HG02884 (cell line): ENCODE data around the gene UTP20.

ENCODE experiments used
- ATAC-seq: cut with Tn5 transposase; IDR thresholded peaks from one replicate; pipeline ENCODE4 v1.9.1; 2021; ENCODE audit warnings: mild to moderate bottlenecking, moderate library complexity; ENCODE audit not compliant: unreplicated experiment

UTP20 gene

GRCh38 chr12:101280006-101280505 lies at the start of gene UTP20:
Gene UTP20, plus strand, starts transcription at chr12:101280105. Its CDS starts 178 bp downstream, at chr12:101280283.
- ATAC-seq = peak; percentile 99

- no peak for ATAC-seq
Observed at GRCh38 chr12:101230547-101230946, 49.4 kb upstream of the UTP20 start.

GRCh38 chr12:101231636-101232035 lies 48.3 kb upstream of the UTP20 start:
- no peak for ATAC-seq

GRCh38 chr12:101235686-101236085 lies 44.2 kb upstream of the UTP20 start:
- no peak for ATAC-seq

GRCh38 chr12:101238306-101238705 lies 41.6 kb upstream of the UTP20 start:
- no peak for ATAC-seq

- ATAC-seq = no peak
Observed at GRCh38 chr12:101238800-101239329, 41.0 kb upstream of the UTP20 start.

- no peak for ATAC-seq
Observed at GRCh38 chr12:101243074-101243473, 36.8 kb upstream of the UTP20 start.

- ATAC-seq = no peak
Observed at GRCh38 chr12:101243616-101244015, 36.3 kb upstream of the UTP20 start.

GRCh38 chr12:101256266-101256665 lies 23.6 kb upstream of the UTP20 start:
- ATAC-seq = no peak

- ATAC-seq = no peak
Observed at GRCh38 chr12:101257357-101257756, 22.5 kb upstream of the UTP20 start.

GRCh38 chr12:101267111-101267510 lies 12.8 kb upstream of the UTP20 start:
- no peak for ATAC-seq

GRCh38 chr12:101276433-101276832 lies 3.5 kb upstream of the UTP20 start:
- no peak for ATAC-seq

GRCh38 chr12:101277443-101277842 lies 2.5 kb upstream of the UTP20 start:
- no peak for ATAC-seq

GRCh38 chr12:101287357-101287756 lies 7.5 kb downstream of the UTP20 start:
- ATAC-seq = no peak

GRCh38 chr12:101297661-101298060 lies 17.8 kb downstream of the UTP20 start:
- no peak for ATAC-seq

GRCh38 chr12:101298426-101298825 lies 18.5 kb downstream of the UTP20 start:
- no peak for ATAC-seq

- no peak for ATAC-seq
Observed at GRCh38 chr12:101299346-101299745, 19.4 kb downstream of the UTP20 start.

GRCh38 chr12:101299931-101300330 lies 20.0 kb downstream of the UTP20 start:
- ATAC-seq = no peak

GRCh38 chr12:101302741-101303140 lies 22.8 kb downstream of the UTP20 start:
- ATAC-seq = no peak

- ATAC-seq = no peak
Observed at GRCh38 chr12:101305226-101305779, 25.4 kb downstream of the UTP20 start.

GRCh38 chr12:101305794-101306193 lies 25.9 kb downstream of the UTP20 start:
- no peak for ATAC-seq

GRCh38 chr12:101322480-101322879 lies 42.6 kb downstream of the UTP20 start:
- ATAC-seq = no peak

- ATAC-seq = no peak
Observed at GRCh38 chr12:101323255-101323654, 43.4 kb downstream of the UTP20 start.
